HepG2 (cell line): Measurements from ENCODE around the gene APOA1. TPM values are rescaled to one million over a fixed set of nuclear protein-coding genes. Genes with fewer than 3 reads are reported as not detected.

ENCODE experiments used
- BATF2 ChIP-seq: sonication (generic); formaldehyde crosslinking; IDR thresholded peaks from 2 replicates; pipeline ENCODE4 v1.8.0; 2022; ENCODE audit warnings: mild to moderate bottlenecking, missing genetic modification reagents, moderate library complexity
- DBP ChIP-seq: sonication (generic); formaldehyde crosslinking; IDR thresholded peaks from 2 replicates; pipeline ENCODE4 v1.4.0; 2020; ENCODE audit warnings: missing genetic modification reagents; ENCODE audit errors: not compliant biosample characterization
- DDIT3 ChIP-seq: sonication (generic); formaldehyde crosslinking; IDR thresholded peaks from 2 replicates; pipeline ENCODE4 v1.4.0; 2020; ENCODE audit warnings: mild to moderate bottlenecking, missing genetic modification reagents
- E2F1 ChIP-seq: sonication (generic); formaldehyde crosslinking; IDR thresholded peaks from 2 replicates; pipeline ENCODE4 v1.5.0; 2020; ENCODE audit warnings: missing genetic modification reagents
- FOSL1 ChIP-seq: sonication (generic); formaldehyde crosslinking; IDR thresholded peaks from 2 replicates; pipeline ENCODE4 v1.9.0; 2021; ENCODE audit warnings: missing genetic modification reagents, borderline replicate concordance
- IRF9 ChIP-seq: sonication (generic); formaldehyde crosslinking; IDR thresholded peaks from 2 replicates; pipeline ENCODE4 v1.8.0; 2022; ENCODE audit warnings: missing genetic modification reagents, mild to moderate bottlenecking, borderline replicate concordance
- MXI1 ChIP-seq: IDR thresholded peaks from 3 replicates; pipeline ENCODE4 v1.6.1; 2012; ENCODE audit warnings: low read depth, low read length, inconsistent platforms, borderline replicate concordance
- ZNF20 ChIP-seq: sonication (generic); formaldehyde crosslinking; IDR thresholded peaks from 2 replicates; pipeline ENCODE4 v1.4.0; 2020; ENCODE audit warnings: mild to moderate bottlenecking, moderate library complexity, missing genetic modification reagents
- ZNF251 ChIP-seq: sonication (generic); formaldehyde crosslinking; IDR thresholded peaks from 2 replicates; pipeline ENCODE4 v1.9.0; 2021; ENCODE audit warnings: mild to moderate bottlenecking, missing genetic modification reagents
- ZNF558 ChIP-seq: sonication (generic); formaldehyde crosslinking; IDR thresholded peaks from 2 replicates; pipeline ENCODE4 v1.9.0; 2022; ENCODE audit warnings: mild to moderate bottlenecking, missing genetic modification reagents, borderline replicate concordance
- ZNF572 ChIP-seq: sonication (generic); formaldehyde crosslinking; IDR thresholded peaks from 2 replicates; pipeline ENCODE4 v1.5.1; 2020; ENCODE audit warnings: mild to moderate bottlenecking, missing genetic modification reagents
- ZNF597 ChIP-seq: sonication (generic); formaldehyde crosslinking; IDR thresholded peaks from 2 replicates; pipeline ENCODE4 v1.5.0; 2020; ENCODE audit warnings: missing genetic modification reagents
- ZNF615 ChIP-seq: sonication (generic); formaldehyde crosslinking; IDR thresholded peaks from 2 replicates; pipeline ENCODE4 v1.5.0; 2020; ENCODE audit warnings: mild to moderate bottlenecking, missing genetic modification reagents, borderline replicate concordance
- ZNF687 ChIP-seq: sonication (generic); formaldehyde crosslinking; IDR thresholded peaks from 2 replicates; pipeline ENCODE4 v1.5.1; 2020; ENCODE audit warnings: mild to moderate bottlenecking, missing genetic modification reagents, moderate library complexity
- ZNF768 ChIP-seq: sonication (generic); formaldehyde crosslinking; IDR thresholded peaks from 2 replicates; pipeline ENCODE4 v1.4.0; 2020; ENCODE audit warnings: missing genetic modification reagents
- ZXDC ChIP-seq: sonication (generic); formaldehyde crosslinking; IDR thresholded peaks from 2 replicates; pipeline ENCODE4 v1.5.0; 2020; ENCODE audit warnings: mild to moderate bottlenecking, missing genetic modification reagents
- polyA plus RNA-seq, 8 experiments: library from polyadenylated mRNA; depleted of rRNA in 3 of 8; stranded (reverse) in 7 of 8; unstranded in 1 of 8; fragments of >200 nt; fragmentation: Illumina TruSeq in 4 of 8; extraction: Trizol in 4 of 8; gene quantifications; 2 replicates each; pipeline versions ENCODE4 v1.2.1 to v1.2.3, GENCODE V29; 2011 to 2016; ENCODE audit warnings: low read depth in 4 of 8, missing spikeins in 1 of 8, mixed read lengths in 1 of 8; ENCODE audit not compliant: insufficient read depth in 1 of 8
- total RNA-seq, 5 experiments: library from RNA; depleted of rRNA; stranded (reverse); fragments of >200 nt; fragmentation: Illumina TruSeq; extraction: Trizol; gene quantifications; 2 replicates each; pipeline ENCODE4 v1.2.3, GENCODE V29; 2016; ENCODE audit warnings: low read depth in 1 of 5

Gene APOA1
- total and polyA plus RNA-seq, 2 of the 13 experiments (the other 11 are each of a cell fraction or from before 2014, with no cell fraction given): 1,973 to 5,485 TPM

- no peak for TF ChIP-seq DBP
- no peak for TF ChIP-seq FOSL1 (CRISPR knock-in tag)
- no peak for TF ChIP-seq ZNF768 (CRISPR knock-in tag)
- TF ChIP-seq ZNF558 (CRISPR knock-in tag): peak; percentile 17; the same call in 1 of the 2 replicates
- no peak for TF ChIP-seq ZNF597 (CRISPR knock-in tag)
- TF ChIP-seq MXI1: no peak
- 0 out of 2 replicates have a peak, but pooled peaks have one; percentile 23 for TF ChIP-seq ZNF251
- no peak for TF ChIP-seq DDIT3 (CRISPR knock-in tag)
- no peak for TF ChIP-seq IRF9 (CRISPR knock-in tag)
- no peak for TF ChIP-seq ZNF572 (CRISPR knock-in tag)
- peak; percentile 55; the same call in 1 of the 2 replicates for TF ChIP-seq ZNF687 (CRISPR knock-in tag)
- TF ChIP-seq E2F1: no peak
- TF ChIP-seq BATF2 (CRISPR knock-in tag): no peak
- TF ChIP-seq ZXDC (CRISPR knock-in tag): no peak
- TF ChIP-seq ZNF615 (CRISPR knock-in tag): peak; percentile 36; the same call in 1 of the 2 replicates
- TF ChIP-seq ZNF20 (CRISPR knock-in tag): no peak
Measured at GRCh38 chr11:116831790-116832349, 5.6 kb downstream of the APOA1 start (continued).
